ENCODE results near the gene ZNF74.

DNA sequence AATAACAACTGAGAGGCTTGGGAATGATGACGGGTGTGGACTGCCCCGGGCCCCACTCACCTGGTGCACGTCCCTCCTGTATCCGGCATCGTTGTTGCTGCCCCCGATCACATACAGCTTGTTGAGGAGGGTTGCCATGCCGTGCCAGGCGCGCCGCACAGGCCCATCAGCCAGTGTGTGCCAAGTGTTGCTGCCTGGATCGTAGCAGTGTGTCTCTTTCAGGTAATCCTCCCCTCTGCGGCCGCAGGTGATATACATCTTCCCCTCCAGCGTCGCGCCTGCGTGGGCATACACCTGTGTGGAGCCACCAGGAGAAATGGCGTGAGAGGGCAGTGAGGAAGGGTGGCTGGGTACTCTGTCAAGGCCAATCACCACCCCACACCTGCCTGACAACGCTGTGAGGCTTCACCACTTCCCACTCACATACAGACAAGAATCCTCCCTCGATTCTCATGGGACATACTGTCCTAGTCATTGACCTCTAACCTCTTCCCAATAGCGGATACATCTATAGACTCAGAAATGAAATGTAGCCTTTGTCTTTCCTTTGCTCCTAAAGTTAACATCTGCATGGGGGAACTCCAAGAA is 52.5 kb downstream of the ZNF74 start:
- TF ChIP-seq, protein P1, sequence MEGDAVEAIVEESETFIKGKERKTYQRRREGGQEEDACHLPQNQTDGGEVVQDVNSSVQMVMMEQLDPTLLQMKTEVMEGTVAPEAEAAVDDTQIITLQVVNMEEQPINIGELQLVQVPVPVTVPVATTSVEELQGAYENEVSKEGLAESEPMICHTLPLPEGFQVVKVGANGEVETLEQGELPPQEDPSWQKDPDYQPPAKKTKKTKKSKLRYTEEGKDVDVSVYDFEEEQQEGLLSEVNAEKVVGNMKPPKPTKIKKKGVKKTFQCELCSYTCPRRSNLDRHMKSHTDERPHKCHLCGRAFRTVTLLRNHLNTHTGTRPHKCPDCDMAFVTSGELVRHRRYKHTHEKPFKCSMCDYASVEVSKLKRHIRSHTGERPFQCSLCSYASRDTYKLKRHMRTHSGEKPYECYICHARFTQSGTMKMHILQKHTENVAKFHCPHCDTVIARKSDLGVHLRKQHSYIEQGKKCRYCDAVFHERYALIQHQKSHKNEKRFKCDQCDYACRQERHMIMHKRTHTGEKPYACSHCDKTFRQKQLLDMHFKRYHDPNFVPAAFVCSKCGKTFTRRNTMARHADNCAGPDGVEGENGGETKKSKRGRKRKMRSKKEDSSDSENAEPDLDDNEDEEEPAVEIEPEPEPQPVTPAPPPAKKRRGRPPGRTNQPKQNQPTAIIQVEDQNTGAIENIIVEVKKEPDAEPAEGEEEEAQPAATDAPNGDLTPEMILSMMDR (IDR thresholded peaks at IDR 0.05; ENCODE audit: borderline replicate concordance, extremely low read depth, low read length, poor library complexity, severe bottlenecking) = no peak
- TF ChIP-seq EZH2 (IDR thresholded peaks at IDR 0.05; ENCODE audit: borderline replicate concordance, low read depth, low read length, severe bottlenecking) = no peak

All from DND-41 (cell line).